Activated gamma-delta T cell treated with anti-CD3 and anti-CD28 coated beads, Interleukin-2, amount 50 U/mL, for 16 hours (primary cell): Measurements from ENCODE around the gene RBM20.

ENCODE experiments used
- DNase-seq: peaks from one replicate; pipeline ENCODE4 v3.0.0-alpha.2; 2020; ENCODE audit warnings: low read depth

RBM20 gene

DNA sequence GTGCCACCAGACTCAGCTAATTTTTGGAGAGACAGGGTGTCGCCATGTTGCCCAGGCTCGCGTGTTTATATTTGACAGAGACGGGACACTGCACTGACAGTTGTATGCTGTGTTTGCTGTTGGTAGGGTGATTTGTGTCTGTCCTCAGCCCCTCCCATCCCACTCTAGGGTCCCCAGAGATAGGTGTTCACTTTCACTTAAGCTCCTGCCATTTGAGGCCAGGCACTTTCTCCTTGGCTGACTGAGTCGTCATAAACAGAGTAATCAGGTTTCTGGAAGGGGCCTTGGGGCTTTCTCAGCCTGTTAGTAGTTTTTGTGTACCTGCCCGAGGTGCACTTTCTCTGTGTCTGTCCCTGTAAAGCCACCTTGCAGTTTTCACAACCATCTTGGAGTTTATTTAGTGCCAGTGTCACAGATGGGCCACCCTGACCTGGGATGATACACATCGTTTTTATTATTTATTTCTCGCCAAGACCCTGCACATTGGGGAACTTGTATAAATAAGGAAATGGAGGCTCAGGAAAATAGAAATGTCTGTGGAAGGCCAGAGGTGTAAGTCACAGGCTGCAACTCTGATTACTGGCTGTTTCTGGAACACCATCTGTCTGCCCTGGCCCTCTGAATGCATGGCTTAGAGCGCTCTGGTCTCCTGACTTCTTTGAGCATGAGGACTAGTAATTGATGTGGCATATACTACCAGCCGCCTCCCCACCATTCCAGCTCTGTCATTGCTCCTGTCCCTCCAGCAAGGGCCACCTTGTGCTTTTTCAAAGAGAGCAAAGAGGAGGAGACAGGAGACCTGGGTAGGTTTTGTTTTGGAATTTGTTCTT is 145.7 kb downstream of the RBM20 start:
- DNase-seq = no peak

GRCh38 chr10:110790913-110791506 is 146.9 kb downstream of the RBM20 start:
- DNase-seq = no peak

GRCh38 chr10:110791541-110792073 is 147.5 kb downstream of the RBM20 start:
- no peak for DNase-seq

GRCh38 chr10:110792476-110793125 is 148.5 kb downstream of the RBM20 start:
- no peak for DNase-seq

DNA sequence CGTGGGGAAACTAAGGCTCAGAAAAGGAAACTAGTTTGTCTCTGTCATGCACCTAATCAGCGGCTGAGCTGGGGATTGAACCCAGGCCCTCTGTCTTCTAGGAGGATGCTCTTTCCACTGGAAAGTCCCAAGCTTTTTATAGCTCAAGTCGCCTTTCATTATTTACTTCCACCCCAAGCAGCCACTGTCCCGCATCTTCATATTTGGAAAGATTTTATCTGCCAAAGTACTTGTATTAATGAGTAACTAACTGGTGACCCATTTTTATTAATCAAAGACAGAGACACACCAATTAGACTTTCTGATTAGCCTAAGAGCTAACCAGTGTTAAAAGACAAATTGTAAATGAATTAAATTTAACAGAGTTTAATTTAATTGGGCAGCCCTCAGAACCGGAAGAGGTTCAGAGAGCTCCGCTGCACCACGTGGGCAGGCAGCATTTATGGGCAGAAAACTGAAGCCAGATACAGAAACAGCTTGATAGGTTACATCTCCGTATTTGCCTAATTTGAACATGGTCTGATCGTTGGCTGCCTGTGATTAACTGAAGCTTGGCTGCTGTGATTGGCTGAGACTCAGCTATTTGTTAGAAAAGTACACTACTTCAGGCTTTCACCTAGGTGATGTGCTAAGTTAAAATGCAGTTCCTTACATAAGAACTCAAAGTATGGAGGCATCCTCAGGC is 149.1 kb downstream of the RBM20 start:
- no peak for DNase-seq

- no peak for DNase-seq
Observed at GRCh38 chr10:110793886-110794285, 149.8 kb downstream of the RBM20 start.

DNA sequence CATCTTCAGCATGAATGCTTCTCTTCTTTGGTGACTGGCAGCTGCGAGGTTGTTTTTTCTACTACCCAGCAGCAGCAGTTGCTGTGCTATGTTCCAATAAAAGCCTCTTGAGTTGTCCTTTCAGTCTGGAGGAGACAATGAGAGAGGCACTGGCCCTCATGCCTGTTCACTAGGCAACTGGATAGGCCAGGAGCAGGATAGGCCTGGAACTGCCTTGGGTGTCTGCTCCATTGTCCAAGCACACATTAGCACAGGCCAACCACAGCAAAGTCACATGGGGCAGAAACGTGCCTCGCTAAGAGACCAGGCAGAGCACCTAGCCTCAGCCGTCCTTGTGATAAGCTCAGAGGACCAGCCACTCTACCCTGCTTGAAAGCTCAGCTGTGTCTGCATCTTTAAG is 150.7 kb downstream of the RBM20 start:
- no peak for DNase-seq

GRCh38 chr10:110797416-110797815 is 153.3 kb downstream of the RBM20 start:
- DNase-seq = no peak

DNA sequence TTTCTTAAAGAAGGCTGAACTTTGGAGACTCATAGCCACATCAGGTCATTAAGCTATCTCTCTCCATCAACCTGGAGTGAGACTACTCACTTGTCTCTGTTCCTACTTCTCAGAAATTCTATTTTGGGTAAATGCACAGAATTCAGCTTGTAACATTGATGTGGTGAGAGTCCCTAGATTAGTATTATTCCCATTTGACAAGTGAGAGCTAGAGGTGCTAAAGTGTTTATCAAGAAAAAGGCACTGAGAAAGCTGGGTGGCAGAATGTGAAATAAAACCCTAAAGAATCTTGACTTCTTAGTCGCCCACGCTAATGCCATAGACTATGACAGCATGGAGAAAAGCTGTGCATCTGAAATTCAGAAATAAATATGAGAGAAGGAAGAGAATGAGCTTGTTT is 154.2 kb downstream of the RBM20 start:
- DNase-seq = no peak

DNA sequence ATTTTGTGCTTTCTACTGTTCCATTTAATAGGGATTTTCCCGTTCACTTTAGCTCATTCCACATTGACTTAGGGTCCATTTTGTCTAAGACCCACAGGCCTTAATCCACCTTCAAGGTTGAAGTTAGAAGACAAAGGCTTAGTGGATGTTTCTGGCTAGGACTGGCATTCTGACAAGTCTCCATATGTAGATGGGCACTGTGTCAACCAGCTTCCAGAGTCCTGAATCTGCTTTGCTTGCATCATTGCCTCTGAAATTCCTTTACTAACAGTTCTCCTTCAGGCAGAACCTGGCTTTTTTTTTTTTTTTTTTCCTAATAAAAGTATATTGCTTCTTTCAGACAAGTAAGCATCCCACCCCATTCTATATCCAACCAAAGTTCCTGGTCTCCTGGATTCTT is 158.0 kb downstream of the RBM20 start:
- no peak for DNase-seq

GRCh38 chr10:110802551-110803238 is 158.6 kb downstream of the RBM20 start:
- no peak for DNase-seq

- no peak for DNase-seq
Observed at GRCh38 chr10:110803239-110803749, 159.2 kb downstream of the RBM20 start.

DNA sequence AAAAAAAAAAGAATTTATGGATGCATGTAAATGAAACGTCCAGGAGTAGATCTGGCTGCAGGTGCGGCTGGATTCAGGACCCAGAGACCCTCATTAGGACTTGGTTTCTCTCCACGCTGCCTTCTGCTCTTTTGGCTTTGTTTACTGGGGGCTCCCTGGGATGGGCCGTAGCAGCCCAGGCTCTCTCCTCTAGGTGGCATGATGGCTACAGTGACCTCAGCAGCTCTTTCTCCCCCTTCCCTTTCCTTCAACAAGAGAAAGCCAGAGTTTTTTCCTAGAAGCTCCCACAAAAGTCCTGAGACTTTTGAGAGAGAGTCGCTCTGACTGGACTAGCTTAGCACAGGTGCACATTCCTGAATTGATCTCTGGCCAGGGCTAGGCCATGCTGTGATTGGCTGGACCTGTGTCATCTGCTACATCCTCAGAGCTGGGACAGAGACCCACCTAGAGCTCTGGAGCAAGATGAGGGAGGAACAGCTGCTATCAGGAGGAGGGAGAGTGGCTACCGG is 159.7 kb downstream of the RBM20 start:
- peak; percentile 22 for DNase-seq

DNA sequence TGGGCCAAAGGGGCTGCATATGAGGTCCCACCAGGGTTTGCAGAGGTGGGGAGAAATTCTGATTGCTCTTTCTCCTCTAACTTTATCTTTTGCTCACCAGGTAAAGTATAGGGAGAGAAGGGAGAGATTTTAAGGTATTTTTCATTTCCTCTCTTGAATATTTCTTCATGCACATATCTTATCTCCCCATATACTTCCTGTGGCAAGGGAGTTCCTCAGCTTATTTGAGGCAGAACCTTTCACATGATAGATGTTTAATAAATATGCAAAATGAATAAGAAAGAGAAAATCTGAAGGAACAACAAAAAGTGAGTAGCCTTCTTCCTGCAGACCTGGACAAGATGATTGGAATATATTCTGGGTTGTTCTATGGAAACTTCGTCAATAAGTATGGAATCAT is 160.2 kb downstream of the RBM20 start:
- DNase-seq = no peak

- no peak for DNase-seq
Observed at GRCh38 chr10:110805292-110805691, 161.2 kb downstream of the RBM20 start.

- DNase-seq = no peak
Observed at GRCh38 chr10:110806335-110806734, 162.2 kb downstream of the RBM20 start.

DNA sequence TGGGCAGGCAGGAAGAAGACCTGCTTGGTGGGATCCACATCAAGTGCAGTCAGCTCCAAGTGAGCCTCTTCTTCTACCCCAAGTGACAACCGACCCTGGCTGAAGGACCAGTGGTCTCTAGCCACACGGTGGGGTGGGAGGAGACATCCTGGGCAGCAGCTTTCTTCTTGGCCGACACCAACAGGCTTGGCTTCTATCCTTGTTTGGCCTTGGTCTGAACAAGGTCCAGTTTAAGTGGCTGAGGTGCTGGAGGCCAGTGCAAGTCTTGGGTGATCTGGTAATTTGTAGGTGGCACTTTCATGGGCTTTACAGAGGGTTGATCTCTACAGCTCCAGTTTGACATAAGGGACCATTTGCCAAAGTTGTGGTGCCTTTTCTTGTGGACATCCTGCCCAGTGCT is 164.0 kb downstream of the RBM20 start:
- no peak for DNase-seq

- no peak for DNase-seq
Observed at GRCh38 chr10:110808615-110809014, 164.5 kb downstream of the RBM20 start.

GRCh38 chr10:110810625-110811024 is 166.5 kb downstream of the RBM20 start:
- no peak for DNase-seq

DNA sequence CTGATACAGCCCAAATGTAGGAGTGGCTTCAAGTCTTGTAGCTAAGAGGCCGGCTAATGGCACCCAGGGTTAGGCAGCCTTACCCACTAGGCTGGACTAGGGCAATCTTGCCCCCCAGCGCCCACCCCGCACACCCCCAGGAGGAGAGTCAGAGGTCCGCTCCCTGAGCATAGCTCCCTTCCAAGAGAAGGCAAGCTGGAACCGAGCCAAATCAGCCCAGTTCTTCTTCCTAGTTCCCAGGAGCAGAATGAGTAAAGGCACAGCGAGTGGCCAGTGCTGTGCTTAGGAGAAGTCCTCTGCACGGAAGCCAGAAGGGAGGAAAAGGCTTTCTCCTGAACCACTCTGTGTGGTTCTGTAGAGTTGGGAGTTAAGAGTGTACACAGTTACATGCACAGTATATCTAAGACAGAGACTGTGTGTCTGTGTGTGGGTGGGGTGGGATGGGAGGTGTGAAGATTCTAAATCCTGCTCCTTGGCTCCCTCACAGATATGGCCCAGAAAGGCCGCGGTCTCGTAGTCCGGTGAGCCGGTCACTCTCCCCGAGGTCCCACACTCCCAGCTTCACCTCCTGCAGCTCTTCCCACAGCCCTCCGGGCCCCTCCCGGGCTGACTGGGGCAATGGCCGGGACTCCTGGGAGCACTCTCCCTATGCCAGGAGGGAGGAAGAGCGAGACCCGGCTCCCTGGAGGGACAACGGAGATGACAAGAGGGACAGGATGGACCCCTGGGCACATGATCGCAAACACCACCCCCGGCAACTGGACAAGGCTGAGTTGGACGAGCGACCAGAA is 167.8 kb downstream of the RBM20 start:
- DNase-seq = no peak

GRCh38 chr10:110812583-110812982 is 168.4 kb downstream of the RBM20 start:
- DNase-seq = no peak
